WTC11 (cell line): ENCODE results near the gene NEK8. TPM values are rescaled to one million over a fixed set of nuclear protein-coding genes. Genes with fewer than 3 reads are reported as not detected.

Experiments
- ATAC-seq: fragments of 200-7000 bp; cut with Tn5 transposase; 2 replicates; pipeline ENCODE4 v1.10.0; 2021; ENCODE audit warnings: mild to moderate bottlenecking, moderate library complexity
- CTCF ChIA-PET: fragments of 300-600 bp; sonication (Branson Sonifier 250); formaldehyde crosslinking; loops from one replicate; lab custom pipeline; 2021; ENCODE audit warnings: antibody characterized with exemption; lab: Charles Lee
- POLR2A ChIA-PET: fragments of 350-600 bp; sonication (Branson Sonifier 250); formaldehyde crosslinking; loops from one replicate; lab custom pipeline; 2021; ENCODE audit warnings: antibody characterized with exemption; lab: Charles Lee
- DNase-seq: peaks from one replicate; pipeline ENCODE4 v3.0.0; 2021; ENCODE audit warnings: low spot score
- H3K27ac Mint-ChIP-seq: 2 replicates; pipeline ENCODE4 v1.8.0; 2021; ENCODE audit warnings: mixed read lengths
- H3K27me3 Mint-ChIP-seq: 2 replicates; pipeline ENCODE4 v1.8.0; 2021; ENCODE audit warnings: low read depth, mild to moderate bottlenecking, moderate library complexity, mixed read lengths
- H3K36me3 Mint-ChIP-seq: 2 replicates; pipeline ENCODE4 v1.8.0; 2021; ENCODE audit warnings: mixed read lengths
- H3K4me1 Mint-ChIP-seq: 2 replicates; pipeline ENCODE4 v1.8.0; 2022; ENCODE audit warnings: mixed read lengths
- H3K4me3 Mint-ChIP-seq: 2 replicates; pipeline ENCODE4 v1.8.0; 2021; ENCODE audit warnings: mild to moderate bottlenecking, moderate library complexity, mixed read lengths
- H3K9me3 Mint-ChIP-seq: 2 replicates; pipeline ENCODE4 v1.8.0; 2021; ENCODE audit warnings: mixed read lengths
- ATF1 ChIP-seq: sonication (generic); formaldehyde crosslinking; IDR thresholded peaks from 2 replicates; pipeline ENCODE4 v1.8.1; 2023; ENCODE audit warnings: mild to moderate bottlenecking, moderate library complexity, missing genetic modification reagents
- CREB1 ChIP-seq: sonication (generic); formaldehyde crosslinking; IDR thresholded peaks from 2 replicates; pipeline ENCODE4 v1.8.0; 2023; ENCODE audit warnings: mild to moderate bottlenecking, missing genetic modification reagents
- EMX1 ChIP-seq: fragments of 250-450 bp; sonication (Bioruptor Pico); IDR thresholded peaks from 2 replicates; pipeline ENCODE4 v1.8.0; 2021; ENCODE audit warnings: mild to moderate bottlenecking
- ETV6 ChIP-seq: sonication (generic); formaldehyde crosslinking; IDR thresholded peaks from 2 replicates; pipeline ENCODE4 v1.8.1; 2022; ENCODE audit warnings: mild to moderate bottlenecking, missing genetic modification reagents
- FOXK1 ChIP-seq: sonication (generic); formaldehyde crosslinking; IDR thresholded peaks from 2 replicates; pipeline ENCODE4 v1.8.0; 2022; ENCODE audit warnings: mild to moderate bottlenecking, moderate library complexity, missing genetic modification reagents
- JUN ChIP-seq: sonication (generic); formaldehyde crosslinking; IDR thresholded peaks from 2 replicates; pipeline ENCODE4 v1.8.0; 2023; ENCODE audit warnings: mild to moderate bottlenecking, missing genetic modification reagents
- ZBTB21 ChIP-seq: sonication (generic); formaldehyde crosslinking; IDR thresholded peaks from 2 replicates; pipeline ENCODE4 v1.8.1; 2023; ENCODE audit warnings: mild to moderate bottlenecking, missing genetic modification reagents, borderline replicate concordance
- ZNF138 ChIP-seq: sonication (generic); formaldehyde crosslinking; conservative IDR thresholded peaks from 2 replicates; pipeline ENCODE4 v1.8.1; 2022; ENCODE audit warnings: mild to moderate bottlenecking, moderate library complexity, missing genetic modification reagents
- total RNA-seq: library from RNA; stranded (reverse); gene quantifications from 3 replicates; pipeline ENCODE4 v1.2.3, GENCODE V29; 2021
- TF ChIP-seq, protein P1 (sequence below): sonication (generic); formaldehyde crosslinking; IDR thresholded peaks from 2 replicates; pipeline ENCODE4 v1.8.1; 2023; ENCODE audit warnings: mild to moderate bottlenecking, missing genetic modification reagents
- TF ChIP-seq, protein P2 (sequence below): fragments of 250-450 bp; sonication (Bioruptor Pico); IDR thresholded peaks from 2 replicates; pipeline ENCODE4 v1.9.0; 2021; ENCODE audit warnings: mild to moderate bottlenecking
- TF ChIP-seq, protein P3 (sequence below): sonication (generic); formaldehyde crosslinking; IDR thresholded peaks from 2 replicates; pipeline ENCODE4 v1.8.0; 2023; ENCODE audit warnings: missing genetic modification reagents
- TF ChIP-seq, protein P4 (sequence below): fragments of 250-450 bp; sonication (Bioruptor Pico); IDR thresholded peaks from 2 replicates; pipeline ENCODE4 v1.9.0; 2021; ENCODE audit warnings: mild to moderate bottlenecking, borderline replicate concordance
- TF ChIP-seq, protein P5 (sequence below): fragments of 250-450 bp; sonication (Bioruptor Pico); IDR thresholded peaks from 2 replicates; pipeline ENCODE4 v2.1.2; 2022; ENCODE audit warnings: mild to moderate bottlenecking, moderate library complexity
- TF ChIP-seq, protein P6 (sequence below): sonication (generic); formaldehyde crosslinking; IDR thresholded peaks from 2 replicates; pipeline ENCODE4 v1.8.0; 2022; ENCODE audit warnings: mild to moderate bottlenecking, missing genetic modification reagents

The NEK8 gene
- total RNA-seq, 1 experiment from 2014 or later = 25.0 TPM

DNA sequence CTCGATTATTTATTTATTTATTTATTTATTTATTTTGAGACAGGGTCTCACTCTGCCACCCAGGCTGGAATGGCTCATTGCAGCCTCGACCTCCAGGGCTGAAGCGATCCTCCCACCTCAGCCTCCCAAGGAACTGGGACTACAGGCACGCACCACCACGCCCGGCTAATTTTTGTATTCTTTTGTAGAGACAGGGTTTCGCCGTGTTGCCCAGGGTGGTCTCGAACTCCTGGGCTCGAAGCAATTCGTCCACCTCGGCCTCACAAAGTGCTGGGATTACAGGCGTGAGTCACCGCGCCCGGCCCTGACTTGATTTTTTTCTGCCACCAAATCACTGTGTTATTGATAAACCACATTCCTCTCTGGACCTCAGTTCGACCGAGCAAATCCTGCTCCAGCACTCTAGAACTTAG lies 9.6 kb upstream of the NEK8 start:
- no peak for DNase-seq
- POLR2A ChIA-PET = interaction anchor here (0.7 to 2.5 kb wide), 13 partner anchors 8 to 232 kb away, joined by 3 to 56 read pairs (median 5); partner anchors contain the start of genes FLOT2, NEK8, PHF12 and PROCA1
- TF ChIP-seq, protein P1, sequence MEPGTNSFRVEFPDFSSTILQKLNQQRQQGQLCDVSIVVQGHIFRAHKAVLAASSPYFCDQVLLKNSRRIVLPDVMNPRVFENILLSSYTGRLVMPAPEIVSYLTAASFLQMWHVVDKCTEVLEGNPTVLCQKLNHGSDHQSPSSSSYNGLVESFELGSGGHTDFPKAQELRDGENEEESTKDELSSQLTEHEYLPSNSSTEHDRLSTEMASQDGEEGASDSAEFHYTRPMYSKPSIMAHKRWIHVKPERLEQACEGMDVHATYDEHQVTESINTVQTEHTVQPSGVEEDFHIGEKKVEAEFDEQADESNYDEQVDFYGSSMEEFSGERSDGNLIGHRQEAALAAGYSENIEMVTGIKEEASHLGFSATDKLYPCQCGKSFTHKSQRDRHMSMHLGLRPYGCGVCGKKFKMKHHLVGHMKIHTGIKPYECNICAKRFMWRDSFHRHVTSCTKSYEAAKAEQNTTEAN (CRISPR knock-in tag) = no peak
- TF ChIP-seq, protein P2, sequence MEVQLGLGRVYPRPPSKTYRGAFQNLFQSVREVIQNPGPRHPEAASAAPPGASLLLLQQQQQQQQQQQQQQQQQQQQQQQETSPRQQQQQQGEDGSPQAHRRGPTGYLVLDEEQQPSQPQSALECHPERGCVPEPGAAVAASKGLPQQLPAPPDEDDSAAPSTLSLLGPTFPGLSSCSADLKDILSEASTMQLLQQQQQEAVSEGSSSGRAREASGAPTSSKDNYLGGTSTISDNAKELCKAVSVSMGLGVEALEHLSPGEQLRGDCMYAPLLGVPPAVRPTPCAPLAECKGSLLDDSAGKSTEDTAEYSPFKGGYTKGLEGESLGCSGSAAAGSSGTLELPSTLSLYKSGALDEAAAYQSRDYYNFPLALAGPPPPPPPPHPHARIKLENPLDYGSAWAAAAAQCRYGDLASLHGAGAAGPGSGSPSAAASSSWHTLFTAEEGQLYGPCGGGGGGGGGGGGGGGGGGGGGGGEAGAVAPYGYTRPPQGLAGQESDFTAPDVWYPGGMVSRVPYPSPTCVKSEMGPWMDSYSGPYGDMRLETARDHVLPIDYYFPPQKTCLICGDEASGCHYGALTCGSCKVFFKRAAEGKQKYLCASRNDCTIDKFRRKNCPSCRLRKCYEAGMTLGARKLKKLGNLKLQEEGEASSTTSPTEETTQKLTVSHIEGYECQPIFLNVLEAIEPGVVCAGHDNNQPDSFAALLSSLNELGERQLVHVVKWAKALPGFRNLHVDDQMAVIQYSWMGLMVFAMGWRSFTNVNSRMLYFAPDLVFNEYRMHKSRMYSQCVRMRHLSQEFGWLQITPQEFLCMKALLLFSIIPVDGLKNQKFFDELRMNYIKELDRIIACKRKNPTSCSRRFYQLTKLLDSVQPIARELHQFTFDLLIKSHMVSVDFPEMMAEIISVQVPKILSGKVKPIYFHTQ = no peak
- TF ChIP-seq ZNF138 (no peak), ZBTB21 (CRISPR knock-in tag) (no peak), FOXK1 (no peak), CREB1 (CRISPR knock-in tag) (no peak), JUN (CRISPR knock-in tag) (no peak), EMX1 (CRISPR knock-in tag) (no peak), ETV6 (CRISPR knock-in tag) (no peak), ATF1 (CRISPR knock-in tag) (no peak)
- TF ChIP-seq, protein P3, sequence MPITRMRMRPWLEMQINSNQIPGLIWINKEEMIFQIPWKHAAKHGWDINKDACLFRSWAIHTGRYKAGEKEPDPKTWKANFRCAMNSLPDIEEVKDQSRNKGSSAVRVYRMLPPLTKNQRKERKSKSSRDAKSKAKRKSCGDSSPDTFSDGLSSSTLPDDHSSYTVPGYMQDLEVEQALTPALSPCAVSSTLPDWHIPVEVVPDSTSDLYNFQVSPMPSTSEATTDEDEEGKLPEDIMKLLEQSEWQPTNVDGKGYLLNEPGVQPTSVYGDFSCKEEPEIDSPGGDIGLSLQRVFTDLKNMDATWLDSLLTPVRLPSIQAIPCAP = no peak
- TF ChIP-seq, protein P4, sequence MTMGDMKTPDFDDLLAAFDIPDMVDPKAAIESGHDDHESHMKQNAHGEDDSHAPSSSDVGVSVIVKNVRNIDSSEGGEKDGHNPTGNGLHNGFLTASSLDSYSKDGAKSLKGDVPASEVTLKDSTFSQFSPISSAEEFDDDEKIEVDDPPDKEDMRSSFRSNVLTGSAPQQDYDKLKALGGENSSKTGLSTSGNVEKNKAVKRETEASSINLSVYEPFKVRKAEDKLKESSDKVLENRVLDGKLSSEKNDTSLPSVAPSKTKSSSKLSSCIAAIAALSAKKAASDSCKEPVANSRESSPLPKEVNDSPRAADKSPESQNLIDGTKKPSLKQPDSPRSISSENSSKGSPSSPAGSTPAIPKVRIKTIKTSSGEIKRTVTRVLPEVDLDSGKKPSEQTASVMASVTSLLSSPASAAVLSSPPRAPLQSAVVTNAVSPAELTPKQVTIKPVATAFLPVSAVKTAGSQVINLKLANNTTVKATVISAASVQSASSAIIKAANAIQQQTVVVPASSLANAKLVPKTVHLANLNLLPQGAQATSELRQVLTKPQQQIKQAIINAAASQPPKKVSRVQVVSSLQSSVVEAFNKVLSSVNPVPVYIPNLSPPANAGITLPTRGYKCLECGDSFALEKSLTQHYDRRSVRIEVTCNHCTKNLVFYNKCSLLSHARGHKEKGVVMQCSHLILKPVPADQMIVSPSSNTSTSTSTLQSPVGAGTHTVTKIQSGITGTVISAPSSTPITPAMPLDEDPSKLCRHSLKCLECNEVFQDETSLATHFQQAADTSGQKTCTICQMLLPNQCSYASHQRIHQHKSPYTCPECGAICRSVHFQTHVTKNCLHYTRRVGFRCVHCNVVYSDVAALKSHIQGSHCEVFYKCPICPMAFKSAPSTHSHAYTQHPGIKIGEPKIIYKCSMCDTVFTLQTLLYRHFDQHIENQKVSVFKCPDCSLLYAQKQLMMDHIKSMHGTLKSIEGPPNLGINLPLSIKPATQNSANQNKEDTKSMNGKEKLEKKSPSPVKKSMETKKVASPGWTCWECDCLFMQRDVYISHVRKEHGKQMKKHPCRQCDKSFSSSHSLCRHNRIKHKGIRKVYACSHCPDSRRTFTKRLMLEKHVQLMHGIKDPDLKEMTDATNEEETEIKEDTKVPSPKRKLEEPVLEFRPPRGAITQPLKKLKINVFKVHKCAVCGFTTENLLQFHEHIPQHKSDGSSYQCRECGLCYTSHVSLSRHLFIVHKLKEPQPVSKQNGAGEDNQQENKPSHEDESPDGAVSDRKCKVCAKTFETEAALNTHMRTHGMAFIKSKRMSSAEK = no peak
- TF ChIP-seq, protein P5, sequence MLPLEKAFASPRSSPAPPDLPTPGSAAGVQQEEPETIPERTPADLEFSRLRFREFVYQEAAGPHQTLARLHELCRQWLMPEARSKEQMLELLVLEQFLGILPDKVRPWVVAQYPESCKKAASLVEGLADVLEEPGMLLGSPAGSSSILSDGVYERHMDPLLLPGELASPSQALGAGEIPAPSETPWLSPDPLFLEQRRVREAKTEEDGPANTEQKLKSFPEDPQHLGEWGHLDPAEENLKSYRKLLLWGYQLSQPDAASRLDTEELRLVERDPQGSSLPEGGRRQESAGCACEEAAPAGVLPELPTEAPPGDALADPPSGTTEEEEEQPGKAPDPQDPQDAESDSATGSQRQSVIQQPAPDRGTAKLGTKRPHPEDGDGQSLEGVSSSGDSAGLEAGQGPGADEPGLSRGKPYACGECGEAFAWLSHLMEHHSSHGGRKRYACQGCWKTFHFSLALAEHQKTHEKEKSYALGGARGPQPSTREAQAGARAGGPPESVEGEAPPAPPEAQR (CRISPR knock-in tag) = no peak
- TF ChIP-seq, protein P6, sequence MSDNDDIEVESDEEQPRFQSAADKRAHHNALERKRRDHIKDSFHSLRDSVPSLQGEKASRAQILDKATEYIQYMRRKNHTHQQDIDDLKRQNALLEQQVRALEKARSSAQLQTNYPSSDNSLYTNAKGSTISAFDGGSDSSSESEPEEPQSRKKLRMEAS (CRISPR knock-in tag) = no peak
- TF ChIP-seq, all 79 proteins: peak for 0
- Mint-ChIP-seq H3K27ac (peak overlapping the region; percentile 100), H3K4me3 (peak overlapping the region; percentile 100), H3K27me3 (no peaks in the 10 kb centered on the region), H3K4me1 (peaks cover 55% of the 10 kb centered on the region), H3K36me3 (peaks cover 60% of the 10 kb centered on the region), H3K9me3 (no peaks in the 10 kb centered on the region)
- CTCF ChIA-PET = interaction anchor here (0.6 to 2.1 kb wide), 23 partner anchors 8 to 900 kb away, joined by 3 to 24 read pairs (median 5); partner anchors contain the start of genes BLTP2, FLOT2, NEK8 and PHF12
- ATAC-seq = no peak
